ENCODE measurements around the gene ZNF70.

DNA sequence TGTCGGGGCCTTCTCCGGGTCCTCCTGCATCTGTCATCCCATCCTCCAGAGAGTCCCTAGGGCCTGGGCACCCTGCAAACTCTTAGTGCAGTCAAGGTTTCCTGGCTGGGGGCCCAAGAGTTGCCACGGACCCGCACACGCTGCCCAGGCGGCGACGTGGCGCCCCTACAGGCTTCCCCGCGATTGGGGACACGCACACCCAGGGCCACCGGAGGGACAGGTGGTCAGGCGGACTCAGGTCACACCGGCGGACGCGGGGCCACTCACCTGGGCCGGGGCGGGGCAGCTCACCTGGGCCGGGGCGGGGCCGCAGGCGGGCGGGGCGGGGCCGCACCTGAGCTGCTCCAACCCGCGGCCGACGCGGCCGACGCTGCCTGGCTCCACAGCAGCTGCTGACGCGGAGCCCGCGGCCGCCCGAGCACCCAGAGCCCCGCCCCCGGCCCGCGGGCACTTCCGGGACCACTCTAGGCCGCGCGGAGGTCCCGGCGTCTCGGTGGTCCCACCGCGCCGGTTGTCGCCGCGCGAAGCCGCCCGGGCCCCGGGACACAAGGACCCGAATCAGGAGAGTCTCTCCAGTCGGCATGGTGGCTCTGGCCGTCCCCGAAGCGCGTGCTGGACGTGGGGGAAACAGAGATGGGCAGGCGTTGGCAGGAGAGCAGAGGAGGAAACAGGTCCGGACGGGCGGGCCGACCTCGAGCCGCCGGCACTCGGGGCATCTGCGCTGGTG is at the start of gene ZNF70:
- TF ChIP-seq POLR2A (IDR thresholded peaks at IDR 0.05; ENCODE audit: low read length) (peak; percentile 76), GATA1 (IDR thresholded peaks at IDR 0.05; ENCODE audit: low read depth, low read length) (no peak)

Measured in erythroblast (primary cell).